Retina (tissue), 1 donor: ENCODE results near the gene FAM193B.

Experiments used
- DNase-seq: peaks from one replicate; pipeline ENCODE4 v3.0.0-alpha.2; 2016

The FAM193B gene

DNA sequence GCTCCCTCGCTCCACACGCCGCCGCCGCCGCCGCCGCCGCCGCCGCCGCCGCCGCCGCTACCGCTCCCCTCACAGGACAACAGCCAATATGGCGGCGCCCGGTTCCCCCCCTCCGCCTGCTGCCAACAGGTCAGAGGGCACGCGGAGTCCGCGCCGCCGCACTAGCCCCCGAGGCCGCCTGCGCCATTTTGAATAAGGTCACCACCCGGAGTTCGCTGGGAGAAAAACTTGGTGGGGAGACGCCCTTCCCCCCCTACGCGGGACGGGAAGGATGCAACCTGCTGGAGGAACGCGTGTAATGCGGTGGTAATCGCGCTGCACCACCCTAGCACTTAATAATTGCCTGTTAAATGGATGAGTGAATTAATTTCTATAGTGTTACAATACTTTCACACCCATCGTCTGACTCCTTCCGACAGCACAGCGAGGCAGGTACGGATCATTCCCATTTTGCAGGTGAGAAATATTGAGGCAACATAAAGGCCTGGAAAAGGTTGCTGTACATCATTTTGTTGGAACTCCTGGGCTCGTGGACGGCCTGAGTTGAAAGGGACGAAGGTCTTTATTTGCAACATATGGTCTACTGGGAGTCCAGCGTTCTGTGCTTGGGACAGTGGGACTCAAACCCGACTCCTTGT lies at the start of gene FAM193B:
Gene FAM193B (minus strand): TSS at position 90 of the 638 bp plus-strand sequence. CDS start 105 bp downstream, outside the sequence.
- DNase-seq, result peak; percentile 94

DNA sequence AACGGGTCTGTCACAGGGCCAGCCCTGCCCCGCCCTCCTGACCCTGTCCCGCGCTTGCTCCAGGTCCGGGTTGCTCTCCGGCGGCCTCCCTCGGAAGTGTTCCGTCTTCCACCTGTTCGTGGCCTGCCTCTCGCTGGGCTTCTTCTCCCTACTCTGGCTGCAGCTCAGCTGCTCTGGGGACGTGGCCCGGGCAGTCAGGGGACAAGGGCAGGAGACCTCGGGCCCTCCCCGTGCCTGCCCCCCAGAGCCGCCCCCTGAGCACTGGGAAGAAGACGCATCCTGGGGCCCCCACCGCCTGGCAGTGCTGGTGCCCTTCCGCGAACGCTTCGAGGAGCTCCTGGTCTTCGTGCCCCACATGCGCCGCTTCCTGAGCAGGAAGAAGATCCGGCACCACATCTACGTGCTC lies 49.8 kb upstream of the FAM193B start:
- DNase-seq, result no peak

DNA sequence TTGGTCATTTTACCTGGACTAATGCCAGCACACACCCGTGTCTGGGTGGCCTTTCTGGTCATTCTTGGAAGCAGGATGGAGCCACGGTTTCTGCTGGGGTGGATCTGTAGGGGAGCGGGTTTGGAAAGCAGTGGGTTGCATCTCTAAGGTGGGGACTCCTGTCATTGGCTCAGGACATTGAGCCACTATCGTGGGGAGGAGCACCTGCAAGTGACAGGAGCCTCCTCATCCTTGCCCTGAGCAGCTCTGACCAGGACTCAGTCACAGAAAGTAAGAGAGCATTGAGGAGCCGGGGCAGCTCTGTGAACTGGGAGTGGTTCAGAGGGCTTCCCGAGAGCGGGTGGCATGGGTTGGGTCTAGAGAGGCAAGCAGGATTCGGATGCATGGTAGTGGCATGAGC lies 49.3 kb upstream of the FAM193B start:
- DNase-seq, result no peak

DNA sequence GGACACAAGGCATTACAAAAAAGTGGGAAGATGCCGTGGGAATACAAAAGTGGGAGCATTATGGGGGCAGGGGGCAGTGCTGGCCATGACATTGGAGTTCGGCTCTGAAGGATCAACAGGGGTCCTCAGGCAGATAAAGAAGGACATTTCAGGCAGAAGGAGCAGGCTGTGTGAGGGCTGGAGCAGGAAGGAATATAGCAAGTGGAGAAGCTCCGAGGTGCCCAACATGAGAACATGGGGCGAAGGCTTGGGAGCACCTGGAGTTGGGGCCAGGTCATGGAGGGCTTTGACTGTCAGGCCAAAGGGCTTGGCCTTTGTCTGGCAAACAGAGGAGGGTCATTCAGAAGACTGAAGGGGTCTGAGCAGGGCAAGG lies 48.1 kb upstream of the FAM193B start:
- no peak for DNase-seq

DNA sequence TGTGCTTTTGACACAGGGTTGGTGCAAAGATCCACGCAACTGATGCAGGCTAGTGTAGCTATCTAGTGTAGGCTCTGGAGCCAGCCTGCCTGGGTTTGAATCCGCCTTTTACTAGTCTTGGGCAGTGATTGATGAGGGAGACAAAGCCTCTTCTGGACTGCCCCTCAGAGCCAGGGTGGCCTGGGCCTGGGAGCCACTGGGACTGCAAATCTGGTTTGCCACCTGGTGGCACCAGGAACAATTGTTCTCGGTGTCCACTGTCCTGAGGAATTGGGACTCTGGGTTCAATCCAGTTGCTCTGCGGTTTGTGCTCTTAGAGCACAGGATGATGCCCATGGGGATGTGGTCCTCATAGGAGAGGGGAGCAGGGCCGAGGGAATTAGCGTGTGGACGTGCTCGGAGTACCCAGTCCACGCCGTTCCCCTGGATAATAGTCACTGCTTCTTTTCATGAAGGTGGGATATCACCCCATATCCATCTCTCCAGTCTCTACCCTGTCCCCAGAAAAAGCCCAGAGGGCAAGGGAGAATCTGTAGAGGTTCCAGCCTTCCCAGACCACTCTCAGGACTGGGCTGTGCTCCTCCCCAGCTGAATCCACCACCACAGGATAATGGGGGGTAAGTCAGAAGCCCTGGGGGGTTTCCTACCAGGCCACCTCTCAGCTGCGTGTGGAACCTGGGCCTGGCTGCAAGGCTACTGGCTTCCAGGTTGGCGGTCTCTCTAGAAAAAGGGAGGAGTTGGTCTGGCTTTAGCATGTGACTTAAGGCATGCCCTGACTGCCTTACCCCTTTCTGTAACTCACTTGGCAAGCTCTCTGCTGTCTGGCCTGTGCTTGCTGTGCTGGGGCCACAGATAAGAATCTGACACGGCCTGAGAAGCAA lies 47.5 kb upstream of the FAM193B start:
- DNase-seq, result no peak

DNA sequence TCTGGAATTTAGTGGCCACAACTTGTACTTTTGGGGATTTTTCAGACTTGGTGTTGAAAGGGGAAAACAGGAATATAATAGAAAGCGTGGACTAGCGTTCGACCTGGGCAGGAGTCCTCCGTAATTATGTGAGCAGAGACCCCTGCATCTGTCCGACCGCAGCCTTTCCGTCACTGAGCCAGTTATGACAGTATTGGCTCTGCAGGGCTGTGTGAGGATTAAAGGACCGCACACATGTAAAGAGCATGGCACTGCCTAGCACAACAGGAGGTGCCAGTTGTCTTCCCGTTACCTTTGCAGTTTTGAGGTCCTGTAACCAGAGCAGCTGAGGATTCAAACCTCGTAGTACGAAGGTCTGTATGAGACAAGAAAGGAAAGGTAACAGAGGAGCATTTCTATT lies 46.8 kb upstream of the FAM193B start:
- DNase-seq, result no peak

DNA sequence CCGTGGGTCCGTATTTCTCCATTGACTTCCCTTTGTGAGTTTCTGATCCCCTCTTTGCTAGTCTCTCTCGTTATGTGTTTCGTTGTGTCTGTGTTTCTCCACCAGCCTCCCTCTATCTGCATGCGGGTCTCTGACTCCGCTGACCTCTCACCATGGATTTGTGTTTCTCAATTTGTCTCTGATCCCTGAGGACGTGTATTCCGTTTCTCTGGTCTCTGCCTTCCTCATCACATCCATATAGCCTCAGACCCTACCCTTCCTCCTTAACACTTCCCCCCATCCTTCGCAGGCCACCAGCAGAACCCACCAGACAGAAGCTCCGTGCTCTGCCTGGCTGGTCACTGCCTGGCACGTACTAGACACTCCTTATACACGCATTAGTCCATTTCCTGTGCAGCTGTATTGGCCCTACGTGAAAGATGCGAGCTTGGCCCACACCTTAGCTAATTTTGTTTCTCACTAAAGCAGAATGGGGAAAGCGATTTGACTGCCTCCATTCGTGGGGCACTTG lies 46.2 kb upstream of the FAM193B start:
- peak; percentile 34 for DNase-seq

DNA sequence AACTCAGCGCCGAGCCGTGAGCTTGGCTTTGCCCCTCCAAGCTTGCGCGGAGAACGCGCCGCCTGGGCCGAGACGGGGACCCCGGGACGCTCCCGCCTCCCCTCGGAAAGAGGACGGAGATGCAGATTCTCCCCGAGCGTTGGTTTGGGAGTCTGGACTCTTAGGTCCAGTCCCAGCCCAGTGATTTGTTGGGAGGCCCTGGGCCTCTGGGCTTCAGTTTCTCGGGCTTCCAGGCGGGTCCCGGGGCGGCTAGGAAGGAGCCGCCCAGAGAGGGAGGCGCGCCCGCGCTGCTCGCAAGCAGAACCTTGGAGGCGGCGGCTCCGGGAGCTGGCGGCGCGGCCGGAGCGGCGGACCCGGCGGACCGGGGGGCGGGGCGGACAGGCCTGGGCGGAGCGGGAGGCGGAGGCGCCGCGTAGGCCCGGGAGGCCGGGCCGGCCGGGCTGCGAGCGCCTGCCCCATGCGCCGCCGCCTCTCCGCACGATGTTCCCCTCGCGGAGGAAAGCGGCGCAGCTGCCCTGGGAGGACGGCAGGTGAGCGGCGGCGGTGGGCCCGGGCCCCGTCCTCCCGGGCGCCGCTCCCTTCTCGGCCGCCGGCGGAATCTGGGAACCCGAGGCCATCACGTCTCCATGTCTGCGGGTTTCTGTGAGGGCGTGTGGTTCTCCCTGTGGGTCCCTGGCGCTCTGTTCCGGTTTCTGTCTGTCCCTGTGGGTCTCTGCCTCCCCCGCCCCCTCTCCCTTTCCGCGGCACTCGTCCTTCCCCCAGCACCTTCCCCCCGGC lies 45.6 kb upstream of the FAM193B start, which contains the start of gene B4GALT7:
Gene B4GALT7 (plus strand): TSS at position 402 of the 777 bp plus-strand sequence. CDS start 79 bp downstream, at position 481.
- DNase-seq, result peak; percentile 88

DNA sequence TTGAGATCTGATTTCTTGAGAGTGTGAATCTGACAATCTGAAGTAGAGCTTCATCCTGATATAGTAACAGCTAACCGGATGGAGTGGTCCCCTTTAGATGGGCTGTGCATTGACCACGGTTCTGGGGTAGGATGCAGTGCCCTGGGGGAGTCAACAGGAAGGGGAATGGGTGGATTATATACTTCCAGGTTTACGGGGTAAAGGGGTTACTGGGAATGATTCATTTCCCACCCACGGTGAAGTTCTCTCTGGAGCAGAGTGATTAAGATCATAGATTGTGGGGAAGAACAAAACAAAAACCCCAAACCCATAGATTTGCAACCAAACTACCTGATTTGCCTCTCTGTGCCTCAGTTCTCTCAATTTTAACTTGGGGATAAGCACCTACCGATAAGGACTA lies 44.1 kb upstream of the FAM193B start:
- no peak for DNase-seq

DNA sequence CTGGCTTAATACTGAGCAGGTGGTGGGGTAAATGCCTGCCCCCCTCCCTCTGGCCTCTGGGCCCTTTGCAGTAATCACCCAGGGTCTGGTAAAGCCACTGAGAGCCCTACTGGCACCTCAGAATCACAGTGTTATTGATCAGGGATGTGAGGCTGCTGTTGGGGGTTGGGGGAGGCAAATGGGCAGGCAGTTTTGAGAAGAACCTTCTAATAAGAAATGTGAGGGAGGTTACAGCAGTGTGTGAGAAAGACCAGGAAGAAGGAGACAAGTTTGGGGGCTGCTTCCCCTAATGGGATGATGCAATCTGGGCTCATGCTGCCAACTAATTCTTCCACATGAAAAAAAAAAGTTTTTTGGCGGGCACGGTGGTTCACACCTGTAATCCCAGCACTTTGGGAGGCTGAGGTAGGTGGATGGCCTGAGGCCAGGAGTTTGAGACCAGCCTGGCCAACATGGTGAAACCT lies 42.4 kb upstream of the FAM193B start:
- DNase-seq, result no peak

DNA sequence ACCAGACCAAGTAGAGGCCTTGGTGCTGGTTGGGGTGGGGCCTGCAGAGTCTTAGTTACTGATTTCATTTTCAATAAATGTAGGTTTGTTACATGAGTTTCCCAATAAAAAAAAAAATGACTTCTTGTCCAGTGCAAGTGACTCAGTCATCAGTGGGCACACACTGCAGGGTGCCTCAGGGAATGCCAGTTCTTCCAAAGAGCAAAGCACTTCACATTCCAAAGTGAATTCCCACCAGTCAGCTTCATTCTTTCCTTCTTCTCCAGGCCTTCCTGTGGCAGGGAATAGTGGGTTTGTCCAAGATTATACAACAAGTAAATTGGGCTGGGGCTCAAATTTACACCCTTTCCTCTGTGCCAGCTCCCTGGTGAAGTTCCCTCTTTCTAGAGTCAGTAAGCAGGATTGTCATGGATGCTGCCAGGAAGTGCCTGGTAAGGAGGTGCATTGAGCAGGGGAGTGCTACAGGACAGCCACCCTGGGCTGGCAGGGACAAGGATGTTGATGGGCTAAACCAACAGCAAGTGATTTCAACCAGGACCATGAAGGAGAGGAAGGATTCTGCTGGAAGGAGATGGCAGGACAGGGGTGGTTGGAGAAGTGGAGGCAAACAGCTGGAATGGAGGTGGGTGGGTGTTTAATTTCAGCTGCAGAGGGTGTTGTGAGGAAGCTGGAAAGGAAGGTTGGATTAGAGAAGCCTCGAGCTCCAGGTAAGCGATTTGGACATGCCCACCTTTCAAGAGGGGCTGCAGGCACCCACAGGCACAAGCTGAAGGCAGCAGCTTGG lies 41.8 kb upstream of the FAM193B start:
- no peak for DNase-seq

DNA sequence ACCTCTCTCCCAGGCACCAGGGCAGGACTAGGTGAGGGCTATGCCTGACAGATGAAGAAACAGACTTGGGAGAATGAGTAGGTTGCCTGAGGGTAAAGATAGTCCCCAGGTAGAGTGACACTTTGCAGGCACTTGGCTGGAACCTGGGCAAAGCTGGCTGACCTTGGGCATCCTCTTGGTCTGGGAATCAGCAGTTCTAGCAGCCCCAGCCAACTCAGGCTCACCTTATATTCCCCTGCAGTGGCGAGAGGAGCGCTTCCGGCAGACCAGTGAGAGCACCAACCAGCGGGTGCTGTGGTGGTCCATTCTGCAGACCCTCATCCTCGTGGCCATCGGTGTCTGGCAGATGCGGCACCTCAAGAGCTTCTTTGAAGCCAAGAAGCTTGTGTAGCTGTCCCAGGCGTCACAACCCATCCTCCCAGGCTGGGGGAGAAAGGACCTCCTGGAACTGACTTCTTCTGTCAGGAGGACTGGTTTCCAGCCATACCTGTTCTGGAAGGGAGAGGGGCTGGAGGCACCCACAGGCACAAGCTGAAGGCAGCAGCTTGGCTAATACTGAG lies 40.7 kb upstream of the FAM193B start:
- no peak for DNase-seq

DNA sequence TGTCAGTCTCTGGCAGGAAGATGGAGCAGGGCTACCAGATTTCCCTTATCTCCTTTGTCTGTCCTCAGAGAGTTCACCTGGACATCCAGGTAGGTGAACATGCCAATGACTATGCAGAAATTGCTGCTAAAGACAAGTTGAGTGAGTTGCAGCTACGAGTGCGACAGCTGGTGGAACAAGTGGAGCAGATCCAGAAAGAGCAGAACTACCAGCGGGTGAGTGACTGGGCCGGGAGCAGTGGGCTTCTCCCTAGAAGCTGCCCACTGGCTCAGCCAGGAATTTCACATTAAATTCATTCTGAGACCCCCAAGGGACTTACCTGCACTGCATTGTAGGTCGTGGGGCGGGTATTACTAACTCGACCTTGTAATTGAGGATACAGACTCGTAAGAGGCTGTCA lies 39.7 kb upstream of the FAM193B start:
- no peak for DNase-seq

DNA sequence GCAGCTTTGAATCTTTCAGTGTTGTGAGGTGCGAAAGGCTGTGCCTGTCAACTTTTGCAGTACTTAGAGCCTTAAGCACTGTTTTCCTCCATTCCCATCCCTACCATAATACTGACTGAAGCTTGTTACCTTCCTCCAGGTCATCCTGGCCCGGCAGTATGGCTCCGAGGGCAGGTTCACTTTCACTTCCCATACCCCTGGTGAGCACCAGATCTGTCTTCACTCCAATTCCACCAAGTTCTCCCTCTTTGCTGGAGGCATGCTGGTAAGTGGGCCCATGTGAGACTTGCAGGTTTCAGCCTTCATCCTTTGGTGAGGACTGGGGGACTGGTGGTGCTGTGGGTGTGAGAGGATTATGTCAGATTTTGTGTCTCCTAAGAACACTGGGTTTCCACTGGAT lies 39.1 kb upstream of the FAM193B start:
- no peak for DNase-seq

DNA sequence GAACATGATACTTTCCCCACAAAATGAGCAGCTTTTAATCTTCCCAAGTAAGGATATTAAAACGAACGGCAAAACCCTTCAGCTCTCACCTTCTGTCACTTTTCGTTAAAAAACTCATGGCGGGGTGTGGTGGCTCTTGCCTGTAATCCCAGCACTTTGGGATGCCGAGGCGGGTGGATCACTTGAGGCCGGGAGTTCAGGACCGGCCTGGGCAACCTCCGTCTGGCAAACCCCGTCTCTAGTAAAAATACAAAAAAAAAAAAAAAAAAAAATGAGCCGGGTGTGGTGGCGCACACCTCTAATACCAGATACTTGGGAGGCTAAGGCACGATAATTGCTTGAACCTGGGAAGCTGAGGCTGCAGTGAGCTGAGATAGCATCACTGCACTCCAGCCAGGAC lies 38.5 kb upstream of the FAM193B start:
- DNase-seq, result no peak

DNA sequence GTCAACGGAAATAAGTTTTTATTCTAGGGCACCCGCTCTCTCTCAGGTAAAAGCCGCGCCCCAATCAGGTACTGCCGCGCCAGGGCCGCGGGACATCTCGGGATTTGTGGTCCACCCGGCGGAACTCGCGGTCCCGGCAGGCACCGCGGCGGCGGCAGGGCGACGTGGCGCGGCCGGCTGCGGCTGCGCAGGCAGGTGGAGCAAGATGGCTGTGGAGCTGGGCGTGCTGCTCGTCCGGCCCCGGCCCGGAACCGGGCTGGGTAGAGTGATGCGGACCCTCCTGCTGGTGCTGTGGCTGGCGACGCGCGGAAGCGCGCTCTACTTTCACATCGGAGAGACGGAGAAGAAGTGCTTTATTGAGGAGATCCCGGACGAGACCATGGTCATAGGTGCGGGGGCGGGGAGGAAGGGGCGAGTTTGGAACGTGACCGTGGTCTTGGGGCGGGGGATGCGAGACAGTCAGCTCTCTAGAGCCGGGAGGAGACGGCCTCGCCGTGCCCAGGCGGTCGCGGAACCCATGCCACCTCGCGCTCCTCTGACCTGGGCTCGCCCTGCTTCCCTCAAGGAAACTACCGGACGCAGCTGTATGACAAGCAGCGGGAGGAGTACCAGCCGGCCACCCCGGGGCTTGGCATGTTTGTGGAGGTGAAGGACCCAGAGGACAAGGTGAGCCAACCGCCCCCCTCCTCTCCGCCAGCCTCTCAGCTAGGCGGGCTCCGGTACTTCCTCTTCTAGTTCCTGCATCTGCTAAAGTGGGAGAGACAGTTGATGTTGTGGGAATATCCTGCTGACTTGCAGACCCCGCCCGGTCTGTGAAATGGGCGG lies 37.9 kb upstream of the FAM193B start, which contains the start of gene TMED9:
Gene TMED9 (plus strand): TSS at position 194 of the 825 bp plus-strand sequence. CDS start 12 bp downstream, at position 206.
- DNase-seq, result peak; percentile 90

DNA sequence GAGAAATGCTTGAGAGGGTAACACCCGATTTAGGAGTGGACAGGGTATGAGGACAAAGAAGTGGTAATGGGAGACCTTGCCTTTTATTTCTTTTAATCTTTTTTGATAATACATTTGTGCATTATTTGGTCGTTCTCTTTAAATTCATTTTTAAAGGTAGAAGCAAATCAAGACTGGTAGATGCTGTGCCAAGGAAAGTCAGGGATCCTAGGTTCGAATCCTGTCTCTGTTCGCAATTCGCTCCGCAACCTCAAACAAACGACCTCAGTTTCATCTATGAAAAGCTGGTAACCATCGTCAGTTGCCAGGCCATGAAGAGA lies 37.3 kb upstream of the FAM193B start:
- DNase-seq, result no peak

DNA sequence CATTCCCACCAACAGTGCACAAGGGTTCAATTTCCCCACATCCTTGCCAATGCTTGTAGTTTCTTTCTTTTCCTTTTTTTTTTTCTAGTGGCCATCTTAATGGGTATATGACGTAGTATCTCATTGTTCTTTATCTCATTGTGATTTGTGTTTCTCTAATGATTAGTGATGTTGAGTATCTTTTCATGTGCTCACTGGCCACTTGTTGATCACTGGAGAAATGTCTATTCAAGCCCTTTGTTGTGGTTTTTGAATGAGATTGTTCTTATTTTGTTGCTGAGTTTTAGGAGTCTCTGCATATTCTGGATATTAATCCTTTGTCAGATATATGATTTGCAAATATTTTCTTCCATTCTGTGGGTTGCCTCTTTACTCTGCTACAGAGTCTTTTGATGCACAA lies 36.0 kb upstream of the FAM193B start:
- DNase-seq, result no peak

DNA sequence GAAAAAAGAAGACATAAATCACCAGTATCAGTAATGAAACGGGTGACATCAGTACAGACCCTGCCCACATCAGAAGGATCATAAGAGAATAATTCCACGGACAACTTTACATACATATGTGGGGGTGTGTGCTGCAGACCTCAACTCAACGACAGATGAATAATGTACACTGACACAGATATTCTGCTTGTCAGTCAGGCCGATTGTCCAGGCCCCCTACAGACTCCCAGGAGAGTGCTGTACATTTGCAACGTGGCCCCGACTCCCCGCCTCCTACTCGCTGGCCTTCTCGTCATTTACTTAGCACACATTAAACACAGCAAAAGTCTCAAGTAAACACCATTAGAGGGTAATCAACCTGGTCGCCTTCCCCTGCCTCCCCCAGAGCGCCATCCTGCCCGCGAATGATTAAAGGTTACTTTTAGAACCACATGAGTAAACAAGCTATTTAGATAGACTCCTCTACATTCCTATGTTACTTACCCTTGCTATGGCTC lies 34.1 kb upstream of the FAM193B start:
- DNase-seq, result no peak

DNA sequence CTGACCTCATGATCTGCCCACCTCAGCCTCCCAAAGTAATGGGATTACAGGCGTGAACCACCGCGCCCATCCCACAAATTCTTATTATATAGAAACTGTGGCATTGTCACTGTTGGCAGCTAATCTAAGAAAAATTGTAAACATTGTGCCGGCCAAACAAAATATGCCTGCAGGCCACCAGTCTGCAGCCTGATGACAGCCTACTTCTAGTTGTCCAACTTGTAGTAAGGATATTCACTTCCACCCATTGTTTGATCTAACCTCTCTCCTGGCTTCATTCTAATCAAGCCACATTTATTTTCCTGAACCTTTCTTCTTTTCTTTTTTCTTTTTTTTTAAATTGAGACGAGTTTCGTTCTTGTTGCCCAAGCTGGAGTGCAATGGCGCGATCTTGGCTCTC lies 24.0 kb upstream of the FAM193B start:
- no peak for DNase-seq

DNA sequence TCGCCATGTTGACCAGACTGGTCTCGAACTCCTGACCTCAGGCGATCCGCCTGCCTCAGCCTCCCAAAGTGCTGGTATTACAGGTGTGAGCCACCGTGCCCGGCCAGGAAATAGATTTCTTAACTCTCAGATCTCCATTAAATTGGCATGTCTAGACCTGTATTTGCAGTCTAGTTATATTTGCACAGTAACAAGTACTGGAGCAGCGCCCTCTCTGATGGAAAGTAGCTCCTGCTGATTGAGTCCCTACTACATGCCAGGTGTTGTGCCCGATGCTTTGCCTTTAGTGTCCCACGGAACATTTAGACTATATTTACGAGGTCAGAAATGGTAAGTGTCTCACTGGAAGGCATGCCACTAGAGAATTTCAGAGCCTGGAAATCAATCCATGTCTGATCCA lies 21.8 kb upstream of the FAM193B start:
- DNase-seq, result no peak
